GM12875 (cell line): Measurements from ENCODE around the gene RNU6-9.

Source experiments
- H3K4me3 ChIP-seq: one replicate; pipeline ENCODE4 v1.5.1; 2011; ENCODE audit warnings: low read depth, low read length, control low read depth
- CTCF ChIP-seq: IDR thresholded peaks from 2 replicates; pipeline ENCODE4 v1.5.1; 2011; ENCODE audit warnings: low read depth, mild to moderate bottlenecking, control low read depth, inconsistent platforms, low read length, moderate library complexity, borderline replicate concordance; ENCODE audit not compliant: insufficient read depth

RNU6-9 gene

GRCh38 chr19:902446-903226 is 9.4 kb downstream of the RNU6-9 start:
- no peak for TF ChIP-seq CTCF
- H3K4me3 ChIP-seq: no peak overlapping the region

GRCh38 chr19:903266-903797 is 10.0 kb downstream of the RNU6-9 start:
- TF ChIP-seq CTCF: no peak
- no peak overlapping the region for H3K4me3 ChIP-seq

- H3K4me3 ChIP-seq: no peak overlapping the region
- no peak for TF ChIP-seq CTCF
These were observed 11.3 kb downstream of the RNU6-9 start for GRCh38 chr19:904545-904944.

GRCh38 chr19:906480-906879 is 13.2 kb downstream of the RNU6-9 start:
- TF ChIP-seq CTCF: no peak
- no peak overlapping the region for H3K4me3 ChIP-seq

GRCh38 chr19:907183-907853 is 14.0 kb downstream of the RNU6-9 start:
- TF ChIP-seq CTCF: no peak
- H3K4me3 ChIP-seq: no peak overlapping the region

- no peak overlapping the region for H3K4me3 ChIP-seq
- TF ChIP-seq CTCF: no peak
These were observed 18.1 kb downstream of the RNU6-9 start for GRCh38 chr19:911197-912033.
